GM19240 (cell line): Measurements from ENCODE around the gene SLX9.

Source experiments
- DNase-seq: peaks from one replicate; pipeline ENCODE4 v3.0.0; 2011; ENCODE audit warnings: low spot score; ENCODE audit not compliant: insufficient read length

Gene SLX9

GRCh38 chr21:44958471-44959191 is 18.8 kb downstream of the SLX9 start:
- no peak for DNase-seq

- DNase-seq = no peak
These were observed 19.7 kb downstream of the SLX9 start for GRCh38 chr21:44959376-44960091.

- DNase-seq = no peak
These were observed 20.6 kb downstream of the SLX9 start for GRCh38 chr21:44960141-44961092.

GRCh38 chr21:44962403-44962966 is 22.7 kb downstream of the SLX9 start:
- DNase-seq = no peak

GRCh38 chr21:44964381-44964780 is 24.6 kb downstream of the SLX9 start:
- no peak for DNase-seq

- DNase-seq = no peak
These were observed 25.6 kb downstream of the SLX9 start for GRCh38 chr21:44965251-44966022.

- DNase-seq = no peak
These were observed 26.6 kb downstream of the SLX9 start for GRCh38 chr21:44966135-44967081.

- DNase-seq = no peak
These were observed 27.5 kb downstream of the SLX9 start for GRCh38 chr21:44967082-44968047.

- DNase-seq = no peak
These were observed 29.3 kb downstream of the SLX9 start for GRCh38 chr21:44969066-44969670.

- no peak for DNase-seq
These were observed 30.3 kb downstream of the SLX9 start for GRCh38 chr21:44969931-44970755.

- DNase-seq = no peak
These were observed 31.2 kb downstream of the SLX9 start for GRCh38 chr21:44970766-44971671.

GRCh38 chr21:44971672-44971995 is 31.8 kb downstream of the SLX9 start:
- DNase-seq = no peak

GRCh38 chr21:44972301-44972814 is 32.5 kb downstream of the SLX9 start:
- no peak for DNase-seq

- no peak for DNase-seq
These were observed 33.0 kb downstream of the SLX9 start for GRCh38 chr21:44972821-44973220.

- DNase-seq = no peak
These were observed 33.8 kb downstream of the SLX9 start for GRCh38 chr21:44973598-44973997.

- DNase-seq = no peak
These were observed 34.8 kb downstream of the SLX9 start for GRCh38 chr21:44974676-44975075.
